GM23248 (cell line): Measurements from ENCODE around the gene VPS35L.

Experiments used
- EZH2 ChIP-seq: fragments of 200-600 bp; sonication (generic); IDR thresholded peaks from 2 replicates; pipeline ENCODE4 v1.6.1; 2018; ENCODE audit warnings: antibody characterized with exemption, mild to moderate bottlenecking; ENCODE audit not compliant: insufficient read depth, poor library complexity, severe bottlenecking
- EZH2phosphoT487 ChIP-seq: fragments of 200-600 bp; sonication (generic); IDR thresholded peaks from 2 replicates; pipeline ENCODE4 v1.6.1; 2018; ENCODE audit warnings: antibody characterized with exemption, moderate library complexity, mild to moderate bottlenecking, low read depth; ENCODE audit not compliant: insufficient read depth

DNA sequence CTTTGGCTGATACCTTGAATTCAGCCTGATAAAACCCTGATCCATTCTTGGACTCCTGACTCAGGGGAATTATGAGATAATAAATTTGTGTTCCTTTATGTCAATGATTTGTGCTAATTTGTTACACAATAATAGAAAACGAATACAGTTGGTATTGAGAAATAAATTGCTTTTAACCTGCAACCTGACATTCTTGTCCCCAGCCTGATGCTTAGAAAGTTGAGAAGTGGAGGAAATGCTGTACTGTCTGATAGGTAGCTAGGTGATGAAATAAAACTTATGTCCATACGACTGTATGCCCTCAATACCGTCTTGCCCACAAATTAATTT, 173.1 kb downstream of the VPS35L start:
- TF ChIP-seq EZH2, result no peak
- TF ChIP-seq EZH2phosphoT487, result no peak
